ENCODE data around the gene RTTN.
"Not testable (repeated sequence)": the region's sequence is repeated elsewhere in the genome, so short reads cannot be mapped to it uniquely, and the experiment has no call there.

- not testable (repeated sequence) for TF ChIP-seq GLIS3 (CRISPR knock-in tag; IDR thresholded peaks at IDR 0.05); ARNTL (CRISPR knock-in tag; IDR thresholded peaks at IDR 0.05; ENCODE audit: borderline replicate concordance, low read depth); ZFP30 (CRISPR knock-in tag; IDR thresholded peaks at IDR 0.05); PATZ1 (CRISPR knock-in tag; IDR thresholded peaks at IDR 0.05; ENCODE audit: borderline replicate concordance); ZNF565 (CRISPR knock-in tag; conservative IDR thresholded peaks at IDR 0.05; ENCODE audit: low read depth); RARB (CRISPR knock-in tag; IDR thresholded peaks at IDR 0.05); BACH2 (CRISPR knock-in tag; IDR thresholded peaks at IDR 0.05; ENCODE audit: borderline replicate concordance); POU6F1 (CRISPR knock-in tag; IDR thresholded peaks at IDR 0.05; ENCODE audit: borderline replicate concordance, low read depth); CREB5 (CRISPR knock-in tag; IDR thresholded peaks at IDR 0.05; ENCODE audit: low read depth); ZFP3 (CRISPR knock-in tag; IDR thresholded peaks at IDR 0.05); ZNF8 (CRISPR knock-in tag; IDR thresholded peaks at IDR 0.05); TSHZ2 (CRISPR knock-in tag; IDR thresholded peaks at IDR 0.05); ZNF70 (CRISPR knock-in tag; IDR thresholded peaks at IDR 0.05)
Observed at GRCh38 chr18:70236921-70237320, 31.4 kb upstream of the RTTN start.
